ENCODE measurements around the gene MDN1.
"Not testable (repeated sequence)": the region's sequence is repeated elsewhere in the genome, so short reads cannot be mapped to it uniquely, and the experiment has no call there.

The MDN1 gene

DNA sequence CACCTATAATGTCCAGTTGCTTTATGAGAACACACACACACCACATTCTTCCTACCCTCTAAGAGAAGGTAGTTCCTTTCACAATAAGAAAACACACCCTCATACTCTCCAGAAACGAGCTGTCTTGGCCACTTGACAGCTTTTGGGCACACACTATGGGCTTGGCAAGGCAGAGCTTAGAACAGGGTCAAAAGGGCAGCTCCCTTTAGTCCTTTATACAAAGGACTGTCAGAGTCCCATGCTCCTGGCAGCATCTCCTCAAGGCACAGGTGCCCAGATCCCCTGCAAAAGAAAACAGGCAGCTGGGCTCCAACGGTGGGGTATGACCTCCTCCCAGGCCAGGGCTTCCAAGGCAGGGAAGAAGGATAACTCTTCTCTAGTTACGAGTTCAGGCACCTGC, 176.2 kb downstream of the MDN1 start:
- no peak overlapping the region for H3K4me3 ChIP-seq (ENCODE audit: low read length in 2 of 2)
- H3K4me1 ChIP-seq (ENCODE audit: control insufficient read depth in 2 of 2, insufficient read depth in 2 of 2, low read length in 2 of 2) = peaks cover 0 to 6% of the 10 kb centered on the region in 2 donors
- H3K27me3 ChIP-seq (ENCODE audit: control insufficient read depth in 2 of 2, insufficient read depth in 2 of 2, low read length in 2 of 2) = no peaks in the 10 kb centered on the region
- H3K36me3 ChIP-seq (ENCODE audit: control insufficient read depth in 2 of 2, insufficient read depth in 2 of 2, low read length in 2 of 2) = peaks cover 24 to 36% of the 10 kb centered on the region in 2 donors
- no peaks in the 10 kb centered on the region for H3K9me3 ChIP-seq (ENCODE audit: control insufficient read depth in 2 of 2, low read length in 2 of 2)
- H3K9ac ChIP-seq (ENCODE audit: low read depth in 1 of 2, low read length in 2 of 2) = no peak overlapping the region
- no peak overlapping the region for H3K27ac ChIP-seq (ENCODE audit: low read depth in 2 of 2, low read length in 2 of 2)

- Histone ChIP-seq H3K36me3 (ENCODE audit: control insufficient read depth in 2 of 2, insufficient read depth in 2 of 2, low read length in 2 of 2) (peaks cover 24 to 36% of the 10 kb centered on the region in 2 donors), H3K27ac (ENCODE audit: low read depth in 2 of 2, low read length in 2 of 2) (no peak overlapping the region)
These were observed 176.6 kb downstream of the MDN1 start for GRCh38 chr6:89642956-89643355.

DNA sequence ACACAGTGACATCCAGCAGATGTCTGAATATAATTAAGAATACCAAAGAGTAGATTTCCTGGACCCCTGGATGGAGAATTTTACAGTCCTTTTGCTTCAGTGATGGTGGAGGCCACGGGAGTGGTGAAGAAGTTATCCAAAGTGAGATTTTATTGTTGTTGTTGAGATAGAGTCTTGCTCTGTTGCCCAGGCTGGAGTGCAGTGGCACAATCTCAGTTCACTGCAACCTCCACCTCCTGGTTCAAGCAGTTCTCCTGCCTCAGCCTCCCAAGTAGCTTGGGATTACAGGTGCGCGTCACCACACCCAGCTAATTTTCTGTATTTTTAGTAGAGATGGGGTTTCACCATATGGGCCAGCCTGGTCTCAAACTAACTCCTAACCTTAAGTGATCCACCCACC, 178.0 kb downstream of the MDN1 start:
- H3K4me3 ChIP-seq (ENCODE audit: low read length in 2 of 2); H3K9me3 ChIP-seq (ENCODE audit: control insufficient read depth in 2 of 2, low read length in 2 of 2); H3K27me3 ChIP-seq (ENCODE audit: control insufficient read depth in 2 of 2, insufficient read depth in 2 of 2, low read length in 2 of 2); H3K27ac ChIP-seq (ENCODE audit: low read depth in 2 of 2, low read length in 2 of 2); H3K9ac ChIP-seq (ENCODE audit: low read depth in 1 of 2, low read length in 2 of 2): not testable (repeated sequence)
- peaks cover 6 to 12% of the 10 kb centered on the region in 2 donors for H3K4me1 ChIP-seq (ENCODE audit: control insufficient read depth in 2 of 2, insufficient read depth in 2 of 2, low read length in 2 of 2)
- peaks cover 18 to 25% of the 10 kb centered on the region in 2 donors for H3K36me3 ChIP-seq (ENCODE audit: control insufficient read depth in 2 of 2, insufficient read depth in 2 of 2, low read length in 2 of 2)

More at GRCh38 chr6:89642956-89643355, 176.6 kb downstream of the MDN1 start:
- Histone ChIP-seq H3K9ac (ENCODE audit: low read depth in 1 of 2, low read length in 2 of 2) (no peak overlapping the region), H3K9me3 (ENCODE audit: control insufficient read depth in 2 of 2, low read length in 2 of 2) (no peaks in the 10 kb centered on the region), H3K4me1 (ENCODE audit: control insufficient read depth in 2 of 2, insufficient read depth in 2 of 2, low read length in 2 of 2) (peaks cover under 1 to 7% of the 10 kb centered on the region in 2 donors), H3K27me3 (ENCODE audit: control insufficient read depth in 2 of 2, insufficient read depth in 2 of 2, low read length in 2 of 2) (no peaks in the 10 kb centered on the region), H3K4me3 (ENCODE audit: low read length in 2 of 2) (no peak overlapping the region)

DNA sequence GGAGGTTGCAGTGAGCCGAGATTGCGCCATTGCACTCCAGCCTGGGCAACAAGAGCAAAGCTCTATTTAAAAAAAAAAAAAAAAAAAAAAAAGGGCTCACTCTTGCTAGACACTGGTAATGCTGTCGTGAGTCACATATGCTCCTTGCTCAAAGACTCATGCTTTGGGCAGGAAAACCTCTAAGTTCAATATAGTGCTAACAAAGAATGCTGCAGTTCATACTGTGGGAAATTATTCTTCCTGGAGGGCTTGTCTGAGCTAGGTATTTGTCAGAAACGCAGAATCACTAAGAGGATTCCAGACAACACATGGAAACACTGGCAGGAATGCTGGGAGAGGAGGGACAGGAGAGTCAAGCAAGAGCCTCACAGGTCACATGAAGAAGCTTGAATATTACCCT, 178.8 kb downstream of the MDN1 start:
- Histone ChIP-seq H3K4me1 (ENCODE audit: control insufficient read depth in 2 of 2, insufficient read depth in 2 of 2, low read length in 2 of 2) (peaks cover 6 to 12% of the 10 kb centered on the region in 2 donors), H3K4me3 (ENCODE audit: low read length in 2 of 2) (no peak overlapping the region), H3K27me3 (ENCODE audit: control insufficient read depth in 2 of 2, insufficient read depth in 2 of 2, low read length in 2 of 2) (no peaks in the 10 kb centered on the region), H3K9me3 (ENCODE audit: control insufficient read depth in 2 of 2, low read length in 2 of 2) (no peaks in the 10 kb centered on the region), H3K27ac (ENCODE audit: low read depth in 2 of 2, low read length in 2 of 2) (no peak overlapping the region), H3K9ac (ENCODE audit: low read depth in 1 of 2, low read length in 2 of 2) (no peak overlapping the region), H3K36me3 (ENCODE audit: control insufficient read depth in 2 of 2, insufficient read depth in 2 of 2, low read length in 2 of 2) (peaks cover 14 to 26% of the 10 kb centered on the region in 2 donors)

- H3K4me3 ChIP-seq (ENCODE audit: low read length in 2 of 2) = peak within 1 kb of the TSS; percentile 96 to 100
- no peaks in the 10 kb centered on the region for H3K9me3 ChIP-seq (ENCODE audit: control insufficient read depth in 2 of 2, low read length in 2 of 2)
- peaks cover 4 to 15% of the 10 kb centered on the region in 2 donors for H3K36me3 ChIP-seq (ENCODE audit: control insufficient read depth in 2 of 2, insufficient read depth in 2 of 2, low read length in 2 of 2)
- peak within 1 kb of the TSS; percentile 88 to 96 for H3K9ac ChIP-seq (ENCODE audit: low read depth in 1 of 2, low read length in 2 of 2)
- no peaks in the 10 kb centered on the region for H3K27me3 ChIP-seq (ENCODE audit: control insufficient read depth in 2 of 2, insufficient read depth in 2 of 2, low read length in 2 of 2)
- H3K4me1 ChIP-seq (ENCODE audit: control insufficient read depth in 2 of 2, insufficient read depth in 2 of 2, low read length in 2 of 2) = peaks cover 6 to 12% of the 10 kb centered on the region in 2 donors
- peak within 1 kb of the TSS; percentile 93 to 95 for H3K27ac ChIP-seq (ENCODE audit: low read depth in 2 of 2, low read length in 2 of 2)
These were observed 181.0 kb downstream of the MDN1 start, which contains the start of gene LYRM2 for GRCh38 chr6:89638320-89639195. TSS of gene LYRM2 (minus strand) at chr6:89638747. CDS start at chr6:89638716, 31 bp downstream.

DNA sequence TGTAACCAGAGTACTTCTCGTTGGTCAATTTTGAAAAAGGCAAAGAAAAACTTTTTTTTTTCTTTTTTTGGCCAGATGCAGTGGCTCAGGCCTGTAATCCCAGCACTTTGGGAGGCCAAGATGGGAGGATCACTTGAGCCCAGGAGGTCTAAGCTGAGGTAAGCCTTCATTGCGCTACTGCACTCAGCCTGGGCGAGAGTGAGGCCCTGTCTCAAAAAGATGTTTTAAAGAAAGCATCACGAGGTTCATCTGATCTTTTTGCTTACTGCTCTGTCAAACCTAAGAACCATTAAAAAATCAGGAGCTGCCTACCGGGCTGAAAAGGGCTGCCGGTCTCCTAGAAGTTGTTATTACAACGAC, 181.7 kb downstream of the MDN1 start:
- H3K9ac ChIP-seq (ENCODE audit: low read depth in 1 of 2, low read length in 2 of 2) = peak overlapping the region; percentile 88 to 96
- peaks cover 4 to 10% of the 10 kb centered on the region in 2 donors for H3K36me3 ChIP-seq (ENCODE audit: control insufficient read depth in 2 of 2, insufficient read depth in 2 of 2, low read length in 2 of 2)
- H3K9me3 ChIP-seq (ENCODE audit: control insufficient read depth in 2 of 2, low read length in 2 of 2) = no peaks in the 10 kb centered on the region
- peak overlapping the region; percentile 93 to 95 for H3K27ac ChIP-seq (ENCODE audit: low read depth in 2 of 2, low read length in 2 of 2)
- peak overlapping the region; percentile 96 to 100 for H3K4me3 ChIP-seq (ENCODE audit: low read length in 2 of 2)
- H3K4me1 ChIP-seq (ENCODE audit: control insufficient read depth in 2 of 2, insufficient read depth in 2 of 2, low read length in 2 of 2) = peaks cover 6 to 12% of the 10 kb centered on the region in 2 donors
- no peaks in the 10 kb centered on the region for H3K27me3 ChIP-seq (ENCODE audit: control insufficient read depth in 2 of 2, insufficient read depth in 2 of 2, low read length in 2 of 2)

GRCh38 chr6:89636412-89636811, 183.2 kb downstream of the MDN1 start:
- H3K27me3 ChIP-seq (ENCODE audit: control insufficient read depth in 2 of 2, insufficient read depth in 2 of 2, low read length in 2 of 2); H3K9ac ChIP-seq (ENCODE audit: low read depth in 1 of 2, low read length in 2 of 2); H3K36me3 ChIP-seq (ENCODE audit: control insufficient read depth in 2 of 2, insufficient read depth in 2 of 2, low read length in 2 of 2); H3K27ac ChIP-seq (ENCODE audit: low read depth in 2 of 2, low read length in 2 of 2); H3K9me3 ChIP-seq (ENCODE audit: control insufficient read depth in 2 of 2, low read length in 2 of 2); H3K4me3 ChIP-seq (ENCODE audit: low read length in 2 of 2): not testable (repeated sequence)
- peaks cover 6 to 12% of the 10 kb centered on the region in 2 donors for H3K4me1 ChIP-seq (ENCODE audit: control insufficient read depth in 2 of 2, insufficient read depth in 2 of 2, low read length in 2 of 2)

DNA sequence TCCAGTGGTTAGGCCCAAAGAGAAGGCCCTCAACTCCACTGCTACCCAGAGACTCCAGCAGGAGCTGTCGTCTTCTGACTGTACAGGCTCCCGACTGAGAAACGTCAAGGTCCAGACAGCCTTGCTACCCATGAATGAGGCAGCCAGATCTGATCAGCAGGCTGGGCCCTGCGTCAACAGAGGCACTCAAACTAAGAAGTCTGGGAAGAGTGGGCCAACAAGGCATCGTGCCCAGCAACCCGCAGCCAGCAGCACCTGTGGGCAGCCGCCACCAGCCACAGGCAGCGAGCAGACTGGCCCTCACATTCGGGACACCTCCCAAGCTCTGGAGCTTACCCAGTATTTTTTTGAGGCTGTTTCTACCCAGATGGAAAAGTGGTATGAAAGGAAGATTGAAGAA, 189.1 kb downstream of the MDN1 start:
- H3K27ac ChIP-seq (ENCODE audit: low read depth in 2 of 2, low read length in 2 of 2) = no peak overlapping the region
- H3K4me3 ChIP-seq (ENCODE audit: low read length in 2 of 2) = no peak overlapping the region
- no peaks in the 10 kb centered on the region for H3K27me3 ChIP-seq (ENCODE audit: control insufficient read depth in 2 of 2, insufficient read depth in 2 of 2, low read length in 2 of 2)
- H3K4me1 ChIP-seq (ENCODE audit: control insufficient read depth in 2 of 2, insufficient read depth in 2 of 2, low read length in 2 of 2) = no peaks in the 10 kb centered on the region
- no peaks in the 10 kb centered on the region for H3K36me3 ChIP-seq (ENCODE audit: control insufficient read depth in 2 of 2, insufficient read depth in 2 of 2, low read length in 2 of 2)
- H3K9ac ChIP-seq (ENCODE audit: low read depth in 1 of 2, low read length in 2 of 2) = no peak overlapping the region
- H3K9me3 ChIP-seq (ENCODE audit: control insufficient read depth in 2 of 2, low read length in 2 of 2) = no peaks in the 10 kb centered on the region

DNA sequence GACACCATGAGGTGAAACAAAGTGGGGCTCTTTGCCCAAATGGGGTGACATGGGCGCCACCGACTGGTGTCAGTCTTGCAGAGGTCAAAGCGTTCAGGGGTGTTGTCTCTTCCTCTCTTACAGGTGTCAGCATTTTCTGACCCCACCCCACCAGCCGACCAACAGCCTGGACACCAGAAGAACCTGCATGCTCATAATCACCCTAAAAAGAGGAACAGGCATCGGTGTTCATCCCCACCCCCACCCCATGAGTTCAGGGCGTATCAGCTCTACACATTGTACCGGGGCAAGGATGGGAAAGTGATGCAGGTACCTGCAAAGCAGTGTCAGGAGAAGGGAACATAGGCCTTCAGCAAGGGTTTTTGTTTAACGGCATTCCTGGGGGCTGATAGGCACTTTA, 195.8 kb downstream of the MDN1 start:
- H3K4me3 ChIP-seq (ENCODE audit: low read length in 2 of 2) = no peak overlapping the region
- H3K27ac ChIP-seq (ENCODE audit: low read depth in 2 of 2, low read length in 2 of 2) = no peak overlapping the region
- H3K27me3 ChIP-seq (ENCODE audit: control insufficient read depth in 2 of 2, insufficient read depth in 2 of 2, low read length in 2 of 2) = no peaks in the 10 kb centered on the region
- no peak overlapping the region for H3K9ac ChIP-seq (ENCODE audit: low read depth in 1 of 2, low read length in 2 of 2)
- no peaks in the 10 kb centered on the region for H3K9me3 ChIP-seq (ENCODE audit: control insufficient read depth in 2 of 2, low read length in 2 of 2)
- no peaks in the 10 kb centered on the region for H3K36me3 ChIP-seq (ENCODE audit: control insufficient read depth in 2 of 2, insufficient read depth in 2 of 2, low read length in 2 of 2)
- no peaks in the 10 kb centered on the region for H3K4me1 ChIP-seq (ENCODE audit: control insufficient read depth in 2 of 2, insufficient read depth in 2 of 2, low read length in 2 of 2)

DNA sequence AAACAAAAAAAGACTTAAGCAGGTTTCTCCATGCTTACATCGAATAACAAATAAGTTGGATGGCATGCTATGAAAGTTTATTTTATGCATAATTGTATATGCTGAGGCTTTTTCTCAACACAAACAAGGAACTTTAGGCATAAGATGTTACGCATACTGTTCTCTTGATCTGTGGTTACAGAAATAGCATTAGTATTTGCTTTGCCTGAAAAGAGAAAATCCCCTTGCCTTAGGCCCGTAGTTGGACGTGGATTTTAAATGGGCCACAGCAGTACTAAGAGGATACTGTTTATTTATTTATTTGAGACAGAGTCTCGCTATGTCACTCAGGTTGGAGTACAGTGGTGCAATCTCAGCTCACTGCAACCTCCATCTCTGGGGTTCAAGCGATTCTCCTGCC, 200.0 kb downstream of the MDN1 start:
- no peak overlapping the region for H3K9ac ChIP-seq (ENCODE audit: low read depth in 1 of 2, low read length in 2 of 2)
- H3K9me3 ChIP-seq (ENCODE audit: control insufficient read depth in 2 of 2, low read length in 2 of 2) = no peaks in the 10 kb centered on the region
- no peak overlapping the region for H3K27ac ChIP-seq (ENCODE audit: low read depth in 2 of 2, low read length in 2 of 2)
- H3K4me1 ChIP-seq (ENCODE audit: control insufficient read depth in 2 of 2, insufficient read depth in 2 of 2, low read length in 2 of 2) = no peaks in the 10 kb centered on the region
- no peaks in the 10 kb centered on the region for H3K27me3 ChIP-seq (ENCODE audit: control insufficient read depth in 2 of 2, insufficient read depth in 2 of 2, low read length in 2 of 2)
- H3K36me3 ChIP-seq (ENCODE audit: control insufficient read depth in 2 of 2, insufficient read depth in 2 of 2, low read length in 2 of 2) = no peaks in the 10 kb centered on the region
- H3K4me3 ChIP-seq (ENCODE audit: low read length in 2 of 2) = no peak overlapping the region
